Amniotic epithelial cell (primary cell): ENCODE results near the gene RASGRF1.
"Not testable (repeated sequence)": the region's sequence is repeated elsewhere in the genome, so short reads cannot be mapped to it uniquely, and the experiment has no call there.

Experiments
- DNase-seq: peaks from one replicate; pipeline ENCODE4 v3.0.0-alpha.2; 2010; ENCODE audit warnings: low read depth

Gene RASGRF1, protein sequence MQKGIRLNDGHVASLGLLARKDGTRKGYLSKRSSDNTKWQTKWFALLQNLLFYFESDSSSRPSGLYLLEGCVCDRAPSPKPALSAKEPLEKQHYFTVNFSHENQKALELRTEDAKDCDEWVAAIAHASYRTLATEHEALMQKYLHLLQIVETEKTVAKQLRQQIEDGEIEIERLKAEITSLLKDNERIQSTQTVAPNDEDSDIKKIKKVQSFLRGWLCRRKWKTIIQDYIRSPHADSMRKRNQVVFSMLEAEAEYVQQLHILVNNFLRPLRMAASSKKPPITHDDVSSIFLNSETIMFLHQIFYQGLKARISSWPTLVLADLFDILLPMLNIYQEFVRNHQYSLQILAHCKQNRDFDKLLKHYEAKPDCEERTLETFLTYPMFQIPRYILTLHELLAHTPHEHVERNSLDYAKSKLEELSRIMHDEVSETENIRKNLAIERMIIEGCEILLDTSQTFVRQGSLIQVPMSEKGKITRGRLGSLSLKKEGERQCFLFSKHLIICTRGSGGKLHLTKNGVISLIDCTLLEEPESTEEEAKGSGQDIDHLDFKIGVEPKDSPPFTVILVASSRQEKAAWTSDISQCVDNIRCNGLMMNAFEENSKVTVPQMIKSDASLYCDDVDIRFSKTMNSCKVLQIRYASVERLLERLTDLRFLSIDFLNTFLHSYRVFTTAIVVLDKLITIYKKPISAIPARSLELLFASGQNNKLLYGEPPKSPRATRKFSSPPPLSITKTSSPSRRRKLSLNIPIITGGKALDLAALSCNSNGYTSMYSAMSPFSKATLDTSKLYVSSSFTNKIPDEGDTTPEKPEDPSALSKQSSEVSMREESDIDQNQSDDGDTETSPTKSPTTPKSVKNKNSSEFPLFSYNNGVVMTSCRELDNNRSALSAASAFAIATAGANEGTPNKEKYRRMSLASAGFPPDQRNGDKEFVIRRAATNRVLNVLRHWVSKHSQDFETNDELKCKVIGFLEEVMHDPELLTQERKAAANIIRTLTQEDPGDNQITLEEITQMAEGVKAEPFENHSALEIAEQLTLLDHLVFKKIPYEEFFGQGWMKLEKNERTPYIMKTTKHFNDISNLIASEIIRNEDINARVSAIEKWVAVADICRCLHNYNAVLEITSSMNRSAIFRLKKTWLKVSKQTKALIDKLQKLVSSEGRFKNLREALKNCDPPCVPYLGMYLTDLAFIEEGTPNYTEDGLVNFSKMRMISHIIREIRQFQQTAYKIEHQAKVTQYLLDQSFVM (N-terminal part only)

DNA sequence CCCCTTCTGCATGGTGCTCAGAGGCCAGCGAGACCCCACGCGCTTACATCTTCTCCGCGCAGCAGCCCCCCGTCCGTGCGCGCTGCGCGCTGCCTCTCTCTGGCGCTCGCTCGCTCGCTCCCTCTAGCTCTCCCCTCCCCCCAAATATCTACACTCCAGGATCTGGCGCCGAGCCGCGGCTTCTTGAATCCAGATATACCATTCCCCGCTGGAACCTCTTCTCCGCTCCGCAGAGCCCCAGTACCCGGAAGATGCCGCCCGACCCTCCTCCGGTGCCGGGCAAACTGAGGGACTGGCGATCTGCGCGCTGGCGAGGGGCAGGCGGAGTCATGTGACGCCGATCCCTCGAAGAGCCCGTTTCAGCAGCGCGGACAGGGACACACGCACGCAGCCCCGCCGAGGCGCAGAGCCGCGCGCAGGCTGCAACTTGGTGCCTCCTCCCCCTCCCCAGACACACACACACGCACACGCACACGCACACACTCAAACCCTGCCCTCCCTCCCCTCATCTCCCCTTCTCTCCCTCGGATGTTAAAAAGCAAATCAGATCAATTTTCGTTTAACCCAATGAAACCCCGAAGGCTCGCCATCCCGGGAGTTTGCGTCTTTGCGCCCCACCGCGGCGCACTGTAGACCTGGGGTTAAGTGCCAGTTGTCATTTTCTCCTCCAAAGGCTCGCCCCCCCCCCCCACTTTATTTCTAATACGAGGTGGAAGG lies at the start of gene RASGRF1:
Gene RASGRF1, minus strand, starts transcription at position 294 of the 717 bp plus-strand sequence. Its CDS starts 282 bp downstream, at position 12.
- DNase-seq = no peak

DNA sequence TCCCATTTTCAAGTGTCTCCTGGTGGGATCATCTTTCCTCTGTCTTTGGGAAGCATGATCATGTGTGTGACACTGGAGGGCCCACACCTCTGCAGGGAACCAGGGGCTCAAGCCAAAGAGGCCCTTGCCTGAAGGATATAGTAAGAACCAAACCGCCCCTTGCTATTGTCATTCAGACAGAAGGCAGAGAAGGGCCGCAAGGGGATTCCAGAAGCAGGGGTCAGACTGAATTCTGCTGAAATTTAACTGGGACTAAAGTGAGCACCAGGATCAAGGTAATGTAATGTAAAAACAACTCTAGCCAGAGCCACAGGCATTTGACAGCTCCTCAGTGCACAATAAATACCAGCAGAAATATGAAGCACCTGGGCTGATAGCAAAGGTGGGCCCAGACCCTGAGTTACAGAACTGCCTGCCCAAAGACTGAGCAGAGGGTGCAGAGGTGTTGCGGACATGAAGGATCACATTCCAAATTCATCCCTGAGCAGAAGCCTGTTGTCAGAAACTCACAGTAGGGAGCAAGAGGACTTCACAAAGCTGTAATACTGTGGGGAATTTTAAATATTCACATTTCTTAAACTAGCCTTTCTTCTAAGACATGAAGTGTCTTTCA lies 46.0 kb upstream of the RASGRF1 start:
- no peak for DNase-seq

DNA sequence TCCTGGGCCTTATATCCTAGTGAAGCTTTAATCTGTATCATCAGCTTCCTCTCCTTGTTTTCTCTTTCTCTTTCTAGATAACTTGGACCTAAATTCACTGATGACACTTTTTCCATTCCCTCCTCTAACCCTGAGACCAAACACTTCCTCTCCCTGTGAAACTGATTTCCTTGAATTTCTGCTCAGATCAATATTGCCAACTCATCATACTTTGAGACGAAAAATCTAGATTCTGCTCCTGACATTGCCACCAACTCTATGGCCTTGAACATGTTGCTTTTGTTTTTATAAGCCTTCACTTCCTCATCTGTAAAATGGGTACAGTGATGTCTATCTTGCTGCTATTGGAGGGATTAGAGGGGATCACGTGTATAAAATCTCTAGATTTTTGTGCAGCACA lies 42.7 kb upstream of the RASGRF1 start:
- DNase-seq = no peak

DNA sequence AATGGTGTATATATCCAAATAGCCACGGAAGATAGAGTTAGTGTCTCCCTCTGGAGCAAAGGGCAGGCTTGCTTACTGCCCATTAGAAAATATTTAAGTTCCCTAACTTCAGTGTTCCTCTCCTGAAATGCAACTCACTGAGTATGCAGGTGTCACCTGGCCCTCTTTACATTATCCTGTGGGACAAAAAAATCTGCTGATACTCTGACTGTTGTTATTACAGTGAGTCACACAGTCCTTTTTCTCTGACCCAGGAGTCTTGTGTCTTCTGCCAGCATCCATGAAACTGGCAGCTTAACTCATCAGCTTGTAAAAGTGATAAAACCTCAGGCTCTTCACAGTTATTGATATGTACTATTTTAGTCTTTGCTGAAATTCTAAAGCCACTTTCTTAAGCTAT lies 42.2 kb upstream of the RASGRF1 start:
- DNase-seq = no peak

DNA sequence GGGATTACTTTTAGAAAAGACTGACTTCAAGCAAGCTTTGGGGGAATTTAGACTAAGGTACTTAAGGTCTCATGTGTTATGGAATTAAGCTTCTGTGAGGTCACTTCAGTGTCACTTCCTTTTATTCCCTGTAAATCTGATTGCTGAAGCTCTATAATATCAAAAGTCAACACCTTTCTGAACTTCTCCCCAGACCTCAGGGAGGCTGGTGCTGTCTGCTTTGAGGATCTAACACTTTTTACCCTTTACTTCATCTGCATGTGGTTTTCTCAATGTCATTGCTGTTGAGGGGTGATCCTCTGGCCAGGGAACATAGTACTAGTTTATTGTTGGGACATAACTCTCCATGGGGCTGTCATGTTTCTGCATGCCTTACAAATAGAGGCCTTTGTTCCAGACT lies 41.8 kb upstream of the RASGRF1 start:
- no peak for DNase-seq

DNA sequence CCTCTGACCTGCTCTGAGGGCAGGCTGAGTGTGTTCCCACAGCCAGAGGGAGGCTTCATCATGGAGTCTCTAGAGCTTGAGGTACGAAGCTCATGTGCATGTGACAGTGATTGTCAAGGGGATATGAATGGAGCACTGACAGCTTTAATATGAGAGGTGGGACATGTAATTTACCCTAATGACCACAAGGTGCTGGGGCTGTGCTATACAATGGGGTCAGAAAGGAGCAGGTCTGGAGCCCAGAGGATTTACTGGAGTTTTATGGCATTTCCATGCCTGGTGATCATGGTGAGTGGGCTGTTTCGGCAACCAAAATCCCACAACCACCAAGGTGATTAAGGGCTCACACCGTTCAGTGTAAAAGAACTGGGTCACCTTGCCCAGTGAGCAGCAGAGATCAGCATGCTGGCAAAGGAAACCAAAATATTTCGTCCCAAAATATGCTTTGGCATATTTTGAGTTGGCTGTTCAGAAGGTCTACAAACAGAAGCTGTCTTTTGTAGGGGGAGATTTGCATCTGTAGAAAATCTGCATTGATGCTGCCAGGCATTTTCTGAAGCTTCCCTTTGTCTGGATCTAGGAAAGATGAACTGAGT lies 40.1 kb upstream of the RASGRF1 start:
- DNase-seq = no peak

DNA sequence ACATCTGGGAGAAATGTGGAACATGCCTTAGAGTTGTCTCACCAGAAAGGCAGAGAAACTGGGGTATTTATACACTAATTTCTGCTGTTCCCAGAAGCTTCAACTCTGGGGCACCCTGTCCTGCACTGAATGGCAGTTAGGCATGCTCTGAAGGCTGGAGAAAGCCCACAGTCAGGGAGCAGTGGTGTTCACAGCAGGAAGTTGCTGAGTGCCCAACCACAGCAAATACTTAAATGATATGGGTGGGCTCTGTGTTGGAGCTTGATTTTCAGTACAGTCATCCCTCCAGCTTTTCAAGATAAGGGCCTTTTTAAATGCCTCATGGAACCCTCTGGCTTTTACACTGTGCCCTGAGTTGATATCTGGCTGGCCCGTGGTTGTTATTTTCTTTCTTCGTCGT lies 38.7 kb upstream of the RASGRF1 start:
- DNase-seq = no peak

DNA sequence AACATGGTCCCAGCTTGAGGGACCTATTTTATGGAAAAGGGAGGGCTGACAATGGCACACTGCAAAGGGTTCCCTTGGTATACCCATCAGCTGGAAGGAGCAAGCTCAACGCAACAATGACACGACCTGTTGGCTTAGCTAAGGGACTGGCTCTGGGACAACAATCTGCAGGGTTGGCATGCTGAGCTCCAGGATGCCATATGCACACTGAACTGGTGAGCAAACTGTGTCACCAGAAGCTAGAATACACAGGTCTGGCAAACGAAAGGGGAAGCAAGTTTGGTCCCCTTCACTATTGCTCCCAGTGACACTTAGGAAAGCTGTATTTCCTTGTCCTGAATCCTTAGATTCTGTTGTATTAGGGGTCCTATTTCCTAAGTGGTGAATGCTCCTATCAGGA lies 38.0 kb upstream of the RASGRF1 start:
- no peak for DNase-seq

DNA sequence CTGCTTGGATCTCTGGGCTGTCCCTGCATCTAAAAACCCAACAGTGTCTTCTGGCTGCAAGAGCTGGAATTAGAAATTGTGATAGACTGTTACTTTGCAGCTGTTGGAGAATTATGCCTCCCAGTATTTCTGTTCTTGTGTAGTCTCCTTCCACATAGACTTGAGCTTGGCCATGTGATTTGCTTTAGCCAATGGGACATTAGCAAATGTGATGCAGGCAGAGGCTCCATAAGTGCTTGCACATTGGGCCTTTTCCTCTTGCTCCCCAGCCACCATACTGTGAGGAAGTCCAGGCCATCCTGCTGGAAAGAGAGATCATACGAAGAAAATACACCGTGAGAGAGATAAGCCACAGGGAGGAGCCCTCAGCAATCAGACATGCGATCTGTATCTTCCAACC lies 33.8 kb upstream of the RASGRF1 start:
- no peak for DNase-seq

DNA sequence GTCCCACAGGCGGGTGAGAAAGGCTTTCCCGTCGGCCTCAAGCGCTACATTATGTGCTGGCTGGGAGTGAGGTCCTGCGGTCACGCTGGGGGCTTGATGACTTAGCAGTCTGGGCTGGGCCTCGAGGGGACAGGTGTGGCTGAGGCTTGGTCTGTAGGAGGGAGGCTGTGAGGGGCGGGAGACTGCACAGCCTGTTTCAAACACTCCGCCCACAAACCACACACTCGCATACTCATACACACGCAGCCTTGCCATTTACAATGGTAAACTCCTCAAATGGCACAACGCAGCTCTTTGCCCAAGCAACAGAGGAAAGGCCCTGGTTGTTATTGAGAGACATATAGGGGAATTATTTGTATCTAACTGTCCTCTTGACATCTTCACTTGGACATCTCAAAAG lies 32.4 kb upstream of the RASGRF1 start:
- no peak for DNase-seq

DNA sequence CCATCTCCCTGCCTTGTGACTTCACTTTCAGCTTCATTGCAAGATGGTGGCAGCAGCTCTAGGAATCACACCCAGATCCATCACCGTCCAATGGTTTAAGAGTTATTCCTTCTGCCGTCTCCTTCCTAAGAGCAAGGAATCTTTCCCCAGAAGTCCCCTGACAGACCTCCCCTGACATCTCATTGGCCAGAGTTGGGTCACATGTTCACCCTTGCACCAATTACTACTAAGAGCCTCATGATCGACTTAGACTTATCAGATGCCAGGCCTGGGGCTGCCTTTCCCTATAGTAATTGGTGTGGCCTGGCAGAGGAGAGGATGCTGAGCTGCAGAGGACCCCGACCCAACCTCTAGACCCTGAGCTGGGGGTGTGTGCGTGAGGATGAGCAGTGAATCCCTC lies 31.8 kb upstream of the RASGRF1 start:
- no peak for DNase-seq

DNA sequence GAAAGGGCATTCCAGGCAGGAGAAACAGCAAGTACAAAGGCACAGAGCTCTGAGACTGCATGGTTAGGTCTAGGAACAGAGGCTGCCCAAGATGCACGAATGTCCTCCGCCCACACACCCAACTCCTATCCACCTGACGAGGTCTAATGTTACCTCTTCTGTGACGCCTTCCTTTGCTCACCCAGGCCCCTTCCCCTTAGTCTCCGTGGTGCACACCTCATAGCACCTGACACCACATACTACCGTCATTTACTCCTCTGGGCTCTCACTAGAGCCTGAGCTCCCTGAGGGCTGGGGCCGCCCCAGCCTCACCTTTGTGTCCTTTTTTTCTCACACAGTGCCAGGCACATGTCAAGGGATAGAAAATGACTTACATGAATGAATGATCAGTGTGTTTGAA lies 31.0 kb upstream of the RASGRF1 start:
- no peak for DNase-seq

DNA sequence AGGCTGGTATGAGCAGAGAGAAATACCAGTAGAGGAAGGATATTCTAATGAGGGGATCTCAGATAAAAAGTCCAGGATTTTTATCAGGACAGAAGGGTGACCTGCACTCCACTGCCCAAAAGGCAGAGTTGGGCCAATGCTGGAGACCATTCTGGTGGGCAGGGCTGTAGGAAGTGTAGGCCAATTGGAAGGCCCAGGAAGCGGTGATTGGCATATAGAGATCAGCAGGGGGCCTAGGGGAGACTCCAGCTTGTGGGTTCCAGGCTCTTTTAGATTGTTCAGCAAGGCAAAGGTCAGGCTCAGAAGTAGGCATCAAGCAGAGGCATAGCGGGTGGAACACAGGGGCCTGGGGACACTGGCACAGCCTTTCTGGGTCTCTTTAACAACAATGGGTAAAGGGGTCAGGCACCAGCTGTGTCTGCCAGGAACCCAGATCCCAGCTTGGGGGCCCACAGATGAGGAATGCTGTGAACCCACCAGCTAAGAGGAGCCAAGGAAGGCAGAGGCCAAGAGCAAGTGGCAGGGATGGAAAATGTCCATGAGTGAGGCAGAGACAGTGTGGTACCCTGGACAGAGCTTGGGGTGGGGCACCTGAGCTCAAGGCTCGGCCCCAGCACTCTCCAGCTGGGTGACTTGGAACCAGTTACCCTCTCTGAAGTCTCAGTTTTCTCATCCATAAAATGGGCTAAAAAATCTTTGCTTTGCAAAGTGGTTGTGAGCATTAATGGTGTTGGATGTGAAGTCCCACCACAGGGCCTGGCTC lies 27.0 kb upstream of the RASGRF1 start:
- DNase-seq = no peak

DNA sequence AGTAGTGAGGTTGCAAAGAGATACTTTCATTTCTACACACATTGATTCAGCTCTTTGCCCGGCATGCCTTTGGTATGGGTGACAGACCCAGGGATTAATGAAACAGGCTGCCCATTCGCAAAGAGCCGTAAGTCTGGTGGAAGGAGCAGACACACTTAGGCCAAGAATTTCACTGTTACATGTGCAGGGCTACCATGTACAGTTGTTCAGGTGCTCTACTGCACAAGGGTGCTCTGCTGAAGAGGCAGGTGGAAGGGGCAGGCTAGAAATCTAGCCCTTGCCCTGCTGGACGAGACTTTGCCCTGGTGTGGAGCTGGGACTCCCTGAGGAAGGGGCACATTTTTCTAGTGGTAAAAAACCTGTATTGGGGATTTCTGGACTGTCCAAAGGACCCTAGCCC lies 26.2 kb upstream of the RASGRF1 start:
- DNase-seq = no peak

DNA sequence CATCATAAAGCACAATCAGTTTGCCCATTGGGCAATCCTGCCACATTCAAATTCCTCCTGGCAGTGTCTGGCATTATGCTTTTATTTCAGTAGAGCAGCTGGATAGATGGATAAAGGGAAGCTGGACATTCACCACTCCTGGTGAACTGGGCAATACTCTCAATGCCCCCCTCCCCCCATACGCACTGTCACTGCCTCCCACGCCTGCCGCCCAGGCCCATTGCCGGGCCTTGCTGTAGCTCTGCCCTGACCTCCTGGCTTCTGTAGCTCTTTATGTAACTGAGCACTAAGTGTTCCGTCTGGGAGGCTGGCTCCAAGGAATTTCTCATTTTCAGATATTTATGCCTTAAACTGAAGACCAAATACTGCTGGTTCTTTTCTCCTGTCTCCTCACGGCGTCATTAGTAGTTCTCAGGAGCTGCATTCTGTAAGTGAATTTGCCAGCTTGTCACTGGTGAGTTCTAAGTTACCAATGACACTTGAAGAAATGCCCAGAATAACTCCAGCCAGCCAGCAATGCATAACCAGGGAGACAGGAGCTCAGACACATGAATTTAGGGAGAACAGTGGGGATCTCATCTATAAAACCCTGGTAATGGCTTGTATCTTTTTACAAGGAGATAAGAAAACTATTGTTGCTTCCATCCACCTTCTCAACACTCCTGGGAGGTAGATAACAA lies 25.5 kb upstream of the RASGRF1 start:
- DNase-seq = no peak

DNA sequence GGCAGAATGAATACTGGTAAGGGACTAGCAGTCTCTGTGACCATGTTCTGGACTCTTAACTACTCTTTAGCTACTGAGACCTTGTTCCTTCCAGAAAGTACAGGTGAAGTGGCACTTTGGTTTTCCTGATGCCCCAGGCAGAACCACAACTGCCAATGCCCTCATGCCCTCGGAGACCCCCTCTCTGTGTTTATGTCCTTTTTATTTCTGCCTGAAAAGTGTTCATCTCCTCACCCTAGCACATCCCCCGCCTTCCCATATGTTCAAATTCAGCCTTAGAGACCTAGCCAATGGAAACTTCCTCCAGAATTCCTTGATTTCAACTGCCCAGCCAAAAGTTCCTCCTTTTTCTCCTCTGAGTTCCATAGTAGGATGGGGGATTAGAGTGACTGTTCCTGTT lies 23.3 kb upstream of the RASGRF1 start:
- DNase-seq = no peak

DNA sequence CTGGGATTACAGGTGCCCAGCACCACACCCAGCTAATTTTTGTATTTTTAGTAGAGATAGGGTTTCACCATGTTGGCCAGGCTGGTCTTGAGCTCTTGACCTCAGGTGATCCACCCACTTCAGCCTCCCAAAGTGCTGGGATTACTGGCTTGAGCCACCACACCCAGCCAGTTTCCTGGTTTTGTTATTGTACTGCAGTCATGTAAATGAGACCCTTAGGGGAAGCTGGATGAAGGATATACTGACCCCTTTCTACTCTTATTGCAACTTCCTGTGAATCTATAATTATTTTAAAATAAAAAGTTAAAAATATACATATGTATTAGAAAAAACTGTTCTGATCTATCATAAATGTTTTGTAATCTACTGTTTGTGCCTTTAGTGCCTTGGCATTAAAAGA lies 20.8 kb upstream of the RASGRF1 start:
- DNase-seq = not testable (repeated sequence)

DNA sequence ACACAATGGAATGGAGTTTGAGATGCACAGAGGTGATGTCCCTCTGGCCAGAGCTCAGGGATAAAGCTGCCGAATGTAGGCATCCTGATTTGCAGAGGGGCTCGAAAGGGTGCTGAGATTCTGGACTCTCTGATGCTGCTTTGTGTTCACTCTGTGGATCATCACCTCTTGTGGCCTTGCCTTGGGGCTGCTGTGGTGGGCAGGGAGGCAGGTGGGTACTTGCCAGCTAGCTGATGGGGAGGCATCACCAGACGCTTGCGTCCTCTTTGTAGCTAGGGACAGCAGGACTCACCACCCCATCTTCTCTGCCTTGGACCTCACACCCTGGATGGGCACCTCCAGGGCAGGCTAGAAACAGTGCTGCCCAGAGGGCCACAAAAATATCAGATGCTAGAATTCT lies 14.6 kb upstream of the RASGRF1 start:
- no peak for DNase-seq

DNA sequence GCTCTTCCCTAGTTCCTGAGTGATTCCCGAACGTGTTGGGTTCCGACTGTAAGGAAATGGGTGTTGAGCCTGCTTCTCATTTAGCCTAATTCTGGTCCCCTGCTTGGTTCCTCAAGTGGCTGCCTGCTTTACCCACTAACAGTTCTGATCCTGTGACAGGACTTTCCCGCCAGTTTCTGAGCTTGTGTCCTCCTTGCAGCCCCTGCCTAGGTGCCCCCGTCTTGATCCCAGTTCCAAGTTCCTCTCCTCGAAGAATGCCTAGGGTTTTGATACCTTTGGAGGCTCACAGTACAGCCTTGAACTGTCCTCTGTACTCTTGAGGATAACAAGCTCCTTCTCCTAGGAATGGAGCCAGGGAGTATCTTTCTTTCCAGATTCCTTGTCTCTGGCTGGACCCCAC lies 12.0 kb upstream of the RASGRF1 start:
- no peak for DNase-seq
